HEK293 (cell line): ENCODE measurements around the gene OR4E1.

Experiments used
- CTCF ChIA-PET: fragments of 350-600 bp; formaldehyde crosslinking; extraction: SDS; loops from one replicate; lab custom pipeline; 2021; ENCODE audit warnings: antibody characterized with exemption; lab: Yijun Ruan, JAX
- POLR2A ChIA-PET: fragments of 300-600 bp; formaldehyde crosslinking; extraction: SDS; loops from one replicate; lab custom pipeline; 2020; ENCODE audit warnings: antibody characterized with exemption, inconsistent platforms; lab: Yijun Ruan, JAX
- H3K27ac ChIP-seq: fragments of 200-500 bp; sonication (Bioruptor generic); 2 replicates; pipeline ENCODE4 v1.5.1; 2014; ENCODE audit warnings: low read depth, low read length, control low read depth, inconsistent platforms; ENCODE audit errors: extremely low read depth
- H3K36me3 ChIP-seq, 2 experiments: fragments of 200-500 bp in 1 of 2; sonication (Bioruptor generic) in 1 of 2; 1 replicate in 1 of 2; 2 replicates in 1 of 2; pipeline ENCODE4 v1.5.1; 2014 to 2017; ENCODE audit warnings: inconsistent platforms in 2 of 2, low read length in 2 of 2; ENCODE audit not compliant: control insufficient read depth in 2 of 2, insufficient read depth in 1 of 2
- H3K4me1 ChIP-seq: fragments of 200-500 bp; sonication (Bioruptor generic); 2 replicates; pipeline ENCODE4 v1.5.1; 2014; ENCODE audit warnings: mild to moderate bottlenecking, low read length, inconsistent platforms; ENCODE audit not compliant: control insufficient read depth, insufficient read depth
- H3K4me3 ChIP-seq: 2 replicates; pipeline ENCODE4 v1.5.1; 2011; ENCODE audit warnings: low read depth, mild to moderate bottlenecking, control low read depth, low read length, moderate library complexity
- H3K9me3 ChIP-seq: fragments of 200-500 bp; sonication (Bioruptor generic); 2 replicates; pipeline ENCODE4 v1.5.1; 2014; ENCODE audit warnings: low read depth, low read length, inconsistent platforms; ENCODE audit not compliant: control insufficient read depth, insufficient read depth
- GLIS1 ChIP-seq: fragments of 450-650 bp; formaldehyde crosslinking; IDR thresholded peaks from 2 replicates; pipeline ENCODE4 v1.5.1; 2016; ENCODE audit warnings: missing biosample characterization, missing genetic modification characterization
- HOXA7 ChIP-seq: sonication (generic); formaldehyde crosslinking; IDR thresholded peaks from 2 replicates; pipeline ENCODE4 v1.8.1; 2022; ENCODE audit warnings: missing genetic modification reagents, borderline replicate concordance
- KLF7 ChIP-seq: fragments of 450-650 bp; formaldehyde crosslinking; IDR thresholded peaks from 2 replicates; pipeline ENCODE4 v1.5.1; 2016; ENCODE audit warnings: missing biosample characterization, missing genetic modification characterization, borderline replicate concordance
- RBAK ChIP-seq: fragments of 450-650 bp; formaldehyde crosslinking; IDR thresholded peaks from 2 replicates; pipeline ENCODE4 v1.5.1; 2016; ENCODE audit warnings: missing biosample characterization, missing genetic modification characterization
- TRIM28 ChIP-seq: IDR thresholded peaks from 2 replicates; pipeline ENCODE4 v1.6.1; 2011; ENCODE audit warnings: low read length, control low read depth, borderline replicate concordance
- ZFP41 ChIP-seq: fragments of 450-650 bp; formaldehyde crosslinking; IDR thresholded peaks from 2 replicates; pipeline ENCODE4 v1.5.1; 2016; ENCODE audit warnings: missing biosample characterization, missing genetic modification characterization, borderline replicate concordance
- ZNF214 ChIP-seq: fragments of 450-650 bp; formaldehyde crosslinking; IDR thresholded peaks from 2 replicates; pipeline ENCODE4 v1.5.1; 2017; ENCODE audit warnings: missing biosample characterization, mild to moderate bottlenecking, missing genetic modification characterization, borderline replicate concordance
- ZNF239 ChIP-seq: fragments of 450-650 bp; formaldehyde crosslinking; IDR thresholded peaks from 2 replicates; pipeline ENCODE4 v1.5.1; 2016; ENCODE audit warnings: missing biosample characterization, missing genetic modification characterization
- ZNF248 ChIP-seq: fragments of 450-650 bp; formaldehyde crosslinking; IDR thresholded peaks from 2 replicates; pipeline ENCODE4 v1.5.1; 2017; ENCODE audit warnings: missing biosample characterization, missing genetic modification characterization
- ZNF350 ChIP-seq: fragments of 450-650 bp; formaldehyde crosslinking; IDR thresholded peaks from 2 replicates; pipeline ENCODE4 v1.5.0; 2017; ENCODE audit warnings: missing biosample characterization, mild to moderate bottlenecking, missing genetic modification characterization
- ZNF426 ChIP-seq: fragments of 450-650 bp; formaldehyde crosslinking; IDR thresholded peaks from 2 replicates; pipeline ENCODE4 v1.5.1; 2017; ENCODE audit warnings: missing biosample characterization, missing genetic modification characterization, mild to moderate bottlenecking, inconsistent platforms, moderate library complexity
- ZNF529 ChIP-seq: fragments of 450-650 bp; formaldehyde crosslinking; IDR thresholded peaks from 2 replicates; pipeline ENCODE4 v1.5.1; 2017; ENCODE audit warnings: missing genetic modification characterization, missing biosample characterization; ENCODE audit not compliant: insufficient replicate concordance
- ZNF549 ChIP-seq: fragments of 450-650 bp; IDR thresholded peaks from 2 replicates; pipeline ENCODE4 v1.5.1; 2018; ENCODE audit warnings: missing biosample characterization, missing genetic modification characterization, mild to moderate bottlenecking, inconsistent platforms, moderate library complexity
- ZNF629 ChIP-seq: fragments of 450-650 bp; formaldehyde crosslinking; IDR thresholded peaks from 2 replicates; pipeline ENCODE4 v1.5.1; 2017; ENCODE audit warnings: missing biosample characterization, missing genetic modification characterization
- ZNF658 ChIP-seq: fragments of 450-650 bp; formaldehyde crosslinking; IDR thresholded peaks from 2 replicates; pipeline ENCODE4; 2016; ENCODE audit warnings: missing biosample characterization, missing genetic modification characterization
- ZNF664 ChIP-seq: fragments of 450-650 bp; formaldehyde crosslinking; IDR thresholded peaks from 2 replicates; pipeline ENCODE4 v1.5.1; 2016; ENCODE audit warnings: missing biosample characterization, missing genetic modification characterization
- ZNF776 ChIP-seq: fragments of 450-650 bp; formaldehyde crosslinking; IDR thresholded peaks from 2 replicates; pipeline ENCODE4 v1.5.0; 2017; ENCODE audit warnings: missing biosample characterization, missing genetic modification characterization, borderline replicate concordance
- TF ChIP-seq, protein P1 (sequence below): fragments of 450-650 bp; formaldehyde crosslinking; IDR thresholded peaks from 2 replicates; pipeline ENCODE4 v1.5.0; 2017; ENCODE audit warnings: missing biosample characterization, missing genetic modification characterization, borderline replicate concordance
- TF ChIP-seq, protein P2 (sequence below): fragments of 450-650 bp; formaldehyde crosslinking; IDR thresholded peaks from 2 replicates; pipeline ENCODE4 v1.5.1; 2016; ENCODE audit warnings: missing biosample characterization, missing genetic modification characterization
- TF ChIP-seq, protein P3 (sequence below): fragments of 450-650 bp; formaldehyde crosslinking; IDR thresholded peaks from 2 replicates; pipeline ENCODE4 v1.5.1; 2016; ENCODE audit warnings: missing biosample characterization, missing genetic modification characterization, borderline replicate concordance
- TF ChIP-seq, protein P4 (sequence below): fragments of 450-650 bp; formaldehyde crosslinking; conservative IDR thresholded peaks from 2 replicates; pipeline ENCODE4 v1.5.1; 2016; ENCODE audit warnings: low read depth, missing biosample characterization, missing genetic modification characterization
- TF ChIP-seq, protein P5 (sequence below): fragments of 450-650 bp; formaldehyde crosslinking; IDR thresholded peaks from 2 replicates; pipeline ENCODE4 v1.5.1; 2016; ENCODE audit warnings: missing biosample characterization, missing genetic modification characterization

The OR4E1 gene

DNA sequence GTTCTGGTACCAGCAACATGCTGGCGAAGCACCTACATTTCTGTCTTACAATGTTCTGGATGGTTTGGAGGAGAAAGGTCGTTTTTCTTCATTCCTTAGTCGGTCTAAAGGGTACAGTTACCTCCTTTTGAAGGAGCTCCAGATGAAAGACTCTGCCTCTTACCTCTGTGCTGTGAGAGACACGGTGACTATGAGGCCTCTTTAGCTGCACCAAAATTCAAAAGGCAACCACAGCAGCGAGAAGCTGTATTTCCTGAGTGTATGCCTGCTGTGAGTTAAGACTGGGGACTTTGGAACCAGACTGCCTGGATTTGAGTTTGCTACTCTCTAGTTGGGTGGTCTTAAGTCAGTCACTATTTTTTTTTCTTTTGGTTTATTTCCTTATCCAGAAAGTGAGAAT lies 30.2 kb downstream of the OR4E1 start:
- POLR2A ChIA-PET, result no interaction called here
- no peaks in the 10 kb centered on the region for H3K9me3 ChIP-seq
- H3K36me3 ChIP-seq, result no peaks in the 10 kb centered on the region
- TF ChIP-seq ZNF549 (tag by site-specific recombination) (no peak), ZNF214 (tag by site-specific recombination) (no peak), ZNF239 (tag by site-specific recombination) (no peak), HOXA7 (CRISPR knock-in tag) (no peak), ZNF529 (no peak)
- H3K4me3 ChIP-seq, result no peak overlapping the region
- CTCF ChIA-PET, result interaction anchor here (0.6 to 2.6 kb wide), 2 partner anchors 68 to 85 kb away, joined by 4 to 9 read pairs; no protein-coding TSS in a partner anchor
- H3K27ac ChIP-seq, result no peak overlapping the region
- no peaks in the 10 kb centered on the region for H3K4me1 ChIP-seq

DNA sequence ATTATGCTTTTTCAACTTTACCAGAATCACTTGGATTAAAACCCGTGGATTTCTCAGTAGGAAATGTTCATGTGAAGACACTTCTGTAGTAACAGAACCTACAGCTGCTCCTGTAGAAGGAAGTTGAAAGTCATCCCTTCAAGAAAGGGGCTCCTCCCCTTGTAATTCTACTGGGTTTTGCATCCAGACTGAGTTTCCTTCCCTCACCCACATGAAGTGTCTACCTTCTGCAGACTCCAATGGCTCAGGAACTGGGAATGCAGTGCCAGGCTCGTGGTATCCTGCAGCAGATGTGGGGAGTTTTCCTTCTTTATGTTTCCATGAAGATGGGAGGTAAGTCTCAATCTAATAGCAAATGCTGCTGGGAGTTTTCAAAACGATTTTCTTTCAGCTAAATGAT lies 30.9 kb downstream of the OR4E1 start:
- H3K4me3 ChIP-seq, result no peak overlapping the region
- no peak overlapping the region for H3K27ac ChIP-seq
- H3K9me3 ChIP-seq, result no peaks in the 10 kb centered on the region
- TF ChIP-seq ZFP41 (no peak), ZNF426 (no peak), HOXA7 (CRISPR knock-in tag) (no peak), KLF7 (no peak), RBAK (no peak), ZNF214 (tag by site-specific recombination) (no peak), GLIS1 (tag by site-specific recombination) (no peak)
- TF ChIP-seq, protein P1, sequence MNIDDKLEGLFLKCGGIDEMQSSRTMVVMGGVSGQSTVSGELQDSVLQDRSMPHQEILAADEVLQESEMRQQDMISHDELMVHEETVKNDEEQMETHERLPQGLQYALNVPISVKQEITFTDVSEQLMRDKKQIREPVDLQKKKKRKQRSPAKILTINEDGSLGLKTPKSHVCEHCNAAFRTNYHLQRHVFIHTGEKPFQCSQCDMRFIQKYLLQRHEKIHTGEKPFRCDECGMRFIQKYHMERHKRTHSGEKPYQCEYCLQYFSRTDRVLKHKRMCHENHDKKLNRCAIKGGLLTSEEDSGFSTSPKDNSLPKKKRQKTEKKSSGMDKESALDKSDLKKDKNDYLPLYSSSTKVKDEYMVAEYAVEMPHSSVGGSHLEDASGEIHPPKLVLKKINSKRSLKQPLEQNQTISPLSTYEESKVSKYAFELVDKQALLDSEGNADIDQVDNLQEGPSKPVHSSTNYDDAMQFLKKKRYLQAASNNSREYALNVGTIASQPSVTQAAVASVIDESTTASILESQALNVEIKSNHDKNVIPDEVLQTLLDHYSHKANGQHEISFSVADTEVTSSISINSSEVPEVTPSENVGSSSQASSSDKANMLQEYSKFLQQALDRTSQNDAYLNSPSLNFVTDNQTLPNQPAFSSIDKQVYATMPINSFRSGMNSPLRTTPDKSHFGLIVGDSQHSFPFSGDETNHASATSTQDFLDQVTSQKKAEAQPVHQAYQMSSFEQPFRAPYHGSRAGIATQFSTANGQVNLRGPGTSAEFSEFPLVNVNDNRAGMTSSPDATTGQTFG (tag by site-specific recombination), result no peak
- TF ChIP-seq, protein P2, sequence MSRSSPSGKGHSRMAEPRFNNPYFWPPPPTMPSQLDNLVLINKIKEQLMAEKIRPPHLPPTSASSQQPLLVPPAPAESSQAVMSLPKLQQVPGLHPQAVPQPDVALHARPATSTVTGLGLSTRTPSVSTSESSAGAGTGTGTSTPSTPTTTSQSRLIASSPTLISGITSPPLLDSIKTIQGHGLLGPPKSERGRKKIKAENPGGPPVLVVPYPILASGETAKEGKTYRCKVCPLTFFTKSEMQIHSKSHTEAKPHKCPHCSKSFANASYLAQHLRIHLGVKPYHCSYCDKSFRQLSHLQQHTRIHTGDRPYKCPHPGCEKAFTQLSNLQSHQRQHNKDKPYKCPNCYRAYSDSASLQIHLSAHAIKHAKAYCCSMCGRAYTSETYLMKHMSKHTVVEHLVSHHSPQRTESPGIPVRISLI (tag by site-specific recombination), result no peak
- H3K36me3 ChIP-seq, result no peaks in the 10 kb centered on the region
- ChIA-PET CTCF (interaction anchor here (1.3 to 2.6 kb wide), 2 partner anchors 69 to 81 kb away, joined by 5 to 9 read pairs; no protein-coding TSS in a partner anchor), POLR2A (no interaction called here)
- no peaks in the 10 kb centered on the region for H3K4me1 ChIP-seq

- Histone ChIP-seq H3K36me3 (no peaks in the 10 kb centered on the region), H3K27ac (no peak within 1 kb of the TSS), H3K4me3 (no peak within 1 kb of the TSS), H3K4me1 (no peaks in the 10 kb centered on the region), H3K9me3 (no peaks in the 10 kb centered on the region)
- ChIA-PET CTCF (no interaction called here), POLR2A (no interaction called here)
- TF ChIP-seq, protein P3, sequence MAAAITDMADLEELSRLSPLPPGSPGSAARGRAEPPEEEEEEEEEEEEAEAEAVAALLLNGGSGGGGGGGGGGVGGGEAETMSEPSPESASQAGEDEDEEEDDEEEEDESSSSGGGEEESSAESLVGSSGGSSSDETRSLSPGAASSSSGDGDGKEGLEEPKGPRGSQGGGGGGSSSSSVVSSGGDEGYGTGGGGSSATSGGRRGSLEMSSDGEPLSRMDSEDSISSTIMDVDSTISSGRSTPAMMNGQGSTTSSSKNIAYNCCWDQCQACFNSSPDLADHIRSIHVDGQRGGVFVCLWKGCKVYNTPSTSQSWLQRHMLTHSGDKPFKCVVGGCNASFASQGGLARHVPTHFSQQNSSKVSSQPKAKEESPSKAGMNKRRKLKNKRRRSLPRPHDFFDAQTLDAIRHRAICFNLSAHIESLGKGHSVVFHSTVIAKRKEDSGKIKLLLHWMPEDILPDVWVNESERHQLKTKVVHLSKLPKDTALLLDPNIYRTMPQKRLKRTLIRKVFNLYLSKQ (tag by site-specific recombination), result no peak
- TF ChIP-seq, protein P4, sequence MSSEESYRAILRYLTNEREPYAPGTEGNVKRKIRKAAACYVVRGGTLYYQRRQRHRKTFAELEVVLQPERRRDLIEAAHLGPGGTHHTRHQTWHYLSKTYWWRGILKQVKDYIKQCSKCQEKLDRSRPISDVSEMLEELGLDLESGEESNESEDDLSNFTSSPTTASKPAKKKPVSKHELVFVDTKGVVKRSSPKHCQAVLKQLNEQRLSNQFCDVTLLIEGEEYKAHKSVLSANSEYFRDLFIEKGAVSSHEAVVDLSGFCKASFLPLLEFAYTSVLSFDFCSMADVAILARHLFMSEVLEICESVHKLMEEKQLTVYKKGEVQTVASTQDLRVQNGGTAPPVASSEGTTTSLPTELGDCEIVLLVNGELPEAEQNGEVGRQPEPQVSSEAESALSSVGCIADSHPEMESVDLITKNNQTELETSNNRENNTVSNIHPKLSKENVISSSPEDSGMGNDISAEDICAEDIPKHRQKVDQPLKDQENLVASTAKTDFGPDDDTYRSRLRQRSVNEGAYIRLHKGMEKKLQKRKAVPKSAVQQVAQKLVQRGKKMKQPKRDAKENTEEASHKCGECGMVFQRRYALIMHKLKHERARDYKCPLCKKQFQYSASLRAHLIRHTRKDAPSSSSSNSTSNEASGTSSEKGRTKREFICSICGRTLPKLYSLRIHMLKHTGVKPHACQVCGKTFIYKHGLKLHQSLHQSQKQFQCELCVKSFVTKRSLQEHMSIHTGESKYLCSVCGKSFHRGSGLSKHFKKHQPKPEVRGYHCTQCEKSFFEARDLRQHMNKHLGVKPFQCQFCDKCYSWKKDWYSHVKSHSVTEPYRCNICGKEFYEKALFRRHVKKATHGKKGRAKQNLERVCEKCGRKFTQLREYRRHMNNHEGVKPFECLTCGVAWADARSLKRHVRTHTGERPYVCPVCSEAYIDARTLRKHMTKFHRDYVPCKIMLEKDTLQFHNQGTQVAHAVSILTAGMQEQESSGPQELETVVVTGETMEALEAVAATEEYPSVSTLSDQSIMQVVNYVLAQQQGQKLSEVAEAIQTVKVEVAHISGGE (tag by site-specific recombination), result no peak
- TF ChIP-seq ZNF664, result no peak
- TF ChIP-seq ZNF658 (tag by site-specific recombination), result no peak
- no peak for TF ChIP-seq ZNF248 (tag by site-specific recombination)
- TF ChIP-seq ZNF629, result no peak
- TF ChIP-seq TRIM28, result no peak
- TF ChIP-seq, protein P5, sequence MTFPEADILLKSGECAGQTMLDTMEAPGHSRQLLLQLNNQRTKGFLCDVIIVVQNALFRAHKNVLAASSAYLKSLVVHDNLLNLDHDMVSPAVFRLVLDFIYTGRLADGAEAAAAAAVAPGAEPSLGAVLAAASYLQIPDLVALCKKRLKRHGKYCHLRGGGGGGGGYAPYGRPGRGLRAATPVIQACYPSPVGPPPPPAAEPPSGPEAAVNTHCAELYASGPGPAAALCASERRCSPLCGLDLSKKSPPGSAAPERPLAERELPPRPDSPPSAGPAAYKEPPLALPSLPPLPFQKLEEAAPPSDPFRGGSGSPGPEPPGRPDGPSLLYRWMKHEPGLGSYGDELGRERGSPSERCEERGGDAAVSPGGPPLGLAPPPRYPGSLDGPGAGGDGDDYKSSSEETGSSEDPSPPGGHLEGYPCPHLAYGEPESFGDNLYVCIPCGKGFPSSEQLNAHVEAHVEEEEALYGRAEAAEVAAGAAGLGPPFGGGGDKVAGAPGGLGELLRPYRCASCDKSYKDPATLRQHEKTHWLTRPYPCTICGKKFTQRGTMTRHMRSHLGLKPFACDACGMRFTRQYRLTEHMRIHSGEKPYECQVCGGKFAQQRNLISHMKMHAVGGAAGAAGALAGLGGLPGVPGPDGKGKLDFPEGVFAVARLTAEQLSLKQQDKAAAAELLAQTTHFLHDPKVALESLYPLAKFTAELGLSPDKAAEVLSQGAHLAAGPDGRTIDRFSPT (tag by site-specific recombination), result no peak
- TF ChIP-seq ZNF350 (tag by site-specific recombination), result no peak
- TF ChIP-seq ZNF776 (tag by site-specific recombination), result no peak
Measured at GRCh38 chr14:21634840-21635239, 38.8 kb downstream of the OR4E1 start, which contains the start of gene OR10G2. Gene OR10G2 (minus strand): TSS chr14:21634940. CDS start chr14:21634842, 98 bp downstream.
